ENCODE data around the gene CNTN5. TPM values are rescaled to one million over a fixed set of nuclear protein-coding genes. Genes with fewer than 3 reads are reported as not detected.

The CNTN5 gene
- total RNA-seq, 1 donor from 2014 or later, result not detected

DNA sequence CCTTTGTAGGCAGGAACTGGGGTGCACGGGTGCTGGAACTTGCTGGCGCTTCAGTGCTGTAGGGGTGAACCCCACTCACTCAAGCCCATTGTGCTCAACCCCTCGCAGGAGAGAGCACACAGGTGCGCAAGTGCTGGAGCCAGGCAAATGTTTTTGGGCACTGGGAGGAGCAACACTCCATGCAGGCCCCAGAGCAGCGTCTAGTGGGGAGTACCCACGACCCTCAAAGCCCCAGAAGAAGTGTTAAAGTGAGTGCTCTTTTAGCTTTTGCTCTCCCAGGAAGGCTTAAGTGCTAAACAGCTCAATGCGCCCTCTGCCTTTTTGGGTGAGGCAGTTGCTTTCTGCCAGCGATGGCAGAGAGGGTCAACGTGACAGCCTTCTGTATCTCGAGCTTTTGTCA is 1384.2 kb downstream of the CNTN5 start:
- no peak for DNase-seq
- intact Hi-C loops (cut with micrococcal nuclease), result no loop called here

More for the DNA sequence above, 1384.2 kb downstream of the CNTN5 start:
- ATAC-seq, result no peak

All from left ventricle myocardium superior (tissue), 1 donor.